GM06990 (cell line): ENCODE results near the gene ZFAND3.

ENCODE experiments used
- DNase-seq: peaks from one replicate; pipeline ENCODE4 v3.0.0-alpha.2; 2011; ENCODE audit not compliant: insufficient read length; ENCODE audit errors: extremely low read depth
- H3K27me3 ChIP-seq: replicated peaks from 2 replicates; pipeline ENCODE4 v1.6.0; 2011; ENCODE audit warnings: low read length; ENCODE audit not compliant: control insufficient read depth, insufficient read depth
- H3K36me3 ChIP-seq: 2 replicates; pipeline ENCODE4 v1.5.1; 2011; ENCODE audit warnings: low read length; ENCODE audit not compliant: control insufficient read depth, insufficient read depth
- H3K4me3 ChIP-seq: replicated peaks from 2 replicates; pipeline ENCODE4 v1.5.1; 2011; ENCODE audit warnings: low read depth, mild to moderate bottlenecking, control low read depth, low read length
- CTCF ChIP-seq: IDR thresholded peaks from 2 replicates; pipeline ENCODE4 v1.5.1; 2011; ENCODE audit warnings: low read length, control low read depth, mild to moderate bottlenecking, inconsistent platforms; ENCODE audit not compliant: insufficient read depth, poor library complexity, severe bottlenecking

ZFAND3 gene

GRCh38 chr6:38166411-38167240 lies 347.1 kb downstream of the ZFAND3 start:
- H3K4me3 ChIP-seq, result no peak overlapping the region
- H3K36me3 ChIP-seq, result no peaks in the 10 kb centered on the region; the same call in 1 of the 2 replicates
- DNase-seq, result no peak
- no peak for TF ChIP-seq CTCF
- no peaks in the 10 kb centered on the region for H3K27me3 ChIP-seq

- H3K36me3 ChIP-seq, result no peaks in the 10 kb centered on the region; the same call in none of the 2 replicates
- no peak overlapping the region for H3K4me3 ChIP-seq
- no peaks in the 10 kb centered on the region for H3K27me3 ChIP-seq
- no peak for DNase-seq
- TF ChIP-seq CTCF, result no peak
Observed at GRCh38 chr6:38167598-38167997, 348.1 kb downstream of the ZFAND3 start.

GRCh38 chr6:38168126-38168525 lies 348.6 kb downstream of the ZFAND3 start:
- Histone ChIP-seq H3K36me3 (no peaks in the 10 kb centered on the region; the same call in none of the 2 replicates), H3K4me3 (no peak overlapping the region), H3K27me3 (no peaks in the 10 kb centered on the region)
- no peak for DNase-seq
- no peak for TF ChIP-seq CTCF

- H3K27me3 ChIP-seq, result no peaks in the 10 kb centered on the region
- no peak for DNase-seq
- no peaks in the 10 kb centered on the region; the same call in none of the 2 replicates for H3K36me3 ChIP-seq
- TF ChIP-seq CTCF, result no peak
- no peak overlapping the region for H3K4me3 ChIP-seq
Observed at GRCh38 chr6:38168699-38169098, 349.2 kb downstream of the ZFAND3 start.

GRCh38 chr6:38169221-38169976 lies 349.9 kb downstream of the ZFAND3 start:
- Histone ChIP-seq H3K4me3 (no peak overlapping the region), H3K36me3 (no peaks in the 10 kb centered on the region; the same call in none of the 2 replicates), H3K27me3 (no peaks in the 10 kb centered on the region)
- no peak for DNase-seq
- no peak for TF ChIP-seq CTCF
